ENCODE results near the gene KIF3C.

- no peak for TF ChIP-seq EZH2 (IDR thresholded peaks at IDR 0.05; ENCODE audit: borderline replicate concordance, low read depth, low read length, poor library complexity, severe bottlenecking)
- TF ChIP-seq, protein P1, sequence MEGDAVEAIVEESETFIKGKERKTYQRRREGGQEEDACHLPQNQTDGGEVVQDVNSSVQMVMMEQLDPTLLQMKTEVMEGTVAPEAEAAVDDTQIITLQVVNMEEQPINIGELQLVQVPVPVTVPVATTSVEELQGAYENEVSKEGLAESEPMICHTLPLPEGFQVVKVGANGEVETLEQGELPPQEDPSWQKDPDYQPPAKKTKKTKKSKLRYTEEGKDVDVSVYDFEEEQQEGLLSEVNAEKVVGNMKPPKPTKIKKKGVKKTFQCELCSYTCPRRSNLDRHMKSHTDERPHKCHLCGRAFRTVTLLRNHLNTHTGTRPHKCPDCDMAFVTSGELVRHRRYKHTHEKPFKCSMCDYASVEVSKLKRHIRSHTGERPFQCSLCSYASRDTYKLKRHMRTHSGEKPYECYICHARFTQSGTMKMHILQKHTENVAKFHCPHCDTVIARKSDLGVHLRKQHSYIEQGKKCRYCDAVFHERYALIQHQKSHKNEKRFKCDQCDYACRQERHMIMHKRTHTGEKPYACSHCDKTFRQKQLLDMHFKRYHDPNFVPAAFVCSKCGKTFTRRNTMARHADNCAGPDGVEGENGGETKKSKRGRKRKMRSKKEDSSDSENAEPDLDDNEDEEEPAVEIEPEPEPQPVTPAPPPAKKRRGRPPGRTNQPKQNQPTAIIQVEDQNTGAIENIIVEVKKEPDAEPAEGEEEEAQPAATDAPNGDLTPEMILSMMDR (conservative IDR thresholded peaks at IDR 0.05; ENCODE audit: low read depth, low read length): no peak
Observed at GRCh38 chr2:25941042-25941441, 41.3 kb downstream of the KIF3C start.
